Measurements from ENCODE around the gene EHHADH. TPM values are rescaled to one million over a fixed set of nuclear protein-coding genes. Genes with fewer than 3 reads are reported as not detected.

The EHHADH gene
- total and polyA plus RNA-seq, 2 experiments from 2014 or later: 2.7 to 3.1 TPM

DNA sequence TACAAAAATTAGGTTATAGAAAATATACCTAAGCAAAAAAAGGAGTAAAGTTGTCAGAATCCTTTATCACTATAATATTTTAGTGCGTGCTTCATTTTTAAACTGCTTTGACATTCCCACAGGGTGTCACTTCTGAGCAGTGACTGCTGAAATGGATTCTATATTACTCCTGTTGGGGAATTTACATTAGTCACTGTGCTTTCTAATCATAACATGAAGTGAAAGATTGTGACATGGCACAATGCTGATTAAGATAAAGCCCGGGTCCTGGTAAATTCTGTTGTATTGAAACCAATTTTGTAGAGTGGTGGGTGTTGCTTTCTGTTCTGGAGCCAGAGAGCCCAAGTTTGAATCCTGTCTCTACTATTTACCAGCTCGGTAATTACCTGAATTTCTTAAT is 36.4 kb upstream of the EHHADH start:
- no peaks in the 10 kb centered on the region for H3K9me2 ChIP-seq (ENCODE audit: insufficient read depth)
- TF ChIP-seq EZH2phosphoT487 (IDR thresholded peaks at IDR 0.05; ENCODE audit: insufficient read depth, low read depth) (no peak), EZH2 (IDR thresholded peaks at IDR 0.05; ENCODE audit: insufficient read depth, poor library complexity, severe bottlenecking) (no peak)
- no peak overlapping the region for H2AFZ ChIP-seq
- no peaks in the 10 kb centered on the region for H3F3A ChIP-seq (ENCODE audit: insufficient read depth)
- 94 to 97% methylated on average over 3 of the region's 3 CpGs for WGBS, 2 experiments (ENCODE audit: low coverage in 1 of 2, low lambda C conversion rate in 2 of 2, missing lambda C conversion rate in 2 of 2)
- no peak for DNase-seq
- H3K4me3 ChIP-seq: no peak overlapping the region
- 0 out of 2 replicates have a peak, but pooled peaks cover 6% of the 10 kb centered on the region for H3K79me2 ChIP-seq (ENCODE audit: insufficient read depth)
- no peaks in the 10 kb centered on the region for H3K9me3 ChIP-seq (ENCODE audit: low read depth)
- 0 out of 2 replicates have a peak, but pooled peaks cover 6% of the 10 kb centered on the region for H3K36me3 ChIP-seq (ENCODE audit: low read depth)
- H3K27ac ChIP-seq: no peak overlapping the region
- in situ Hi-C loops (cut with MboI): no loop called here
- no peaks in the 10 kb centered on the region for H4K20me1 ChIP-seq (ENCODE audit: insufficient read depth)
- no peak overlapping the region for H3K9ac ChIP-seq
- H3K4me1 ChIP-seq (ENCODE audit: insufficient read depth): no peaks in the 10 kb centered on the region
- H3K4me2 ChIP-seq (ENCODE audit: unreplicated experiment): no peak overlapping the region
- no peaks in the 10 kb centered on the region for H3K27me3 ChIP-seq (replicated peaks; ENCODE audit: insufficient read depth)

DNA sequence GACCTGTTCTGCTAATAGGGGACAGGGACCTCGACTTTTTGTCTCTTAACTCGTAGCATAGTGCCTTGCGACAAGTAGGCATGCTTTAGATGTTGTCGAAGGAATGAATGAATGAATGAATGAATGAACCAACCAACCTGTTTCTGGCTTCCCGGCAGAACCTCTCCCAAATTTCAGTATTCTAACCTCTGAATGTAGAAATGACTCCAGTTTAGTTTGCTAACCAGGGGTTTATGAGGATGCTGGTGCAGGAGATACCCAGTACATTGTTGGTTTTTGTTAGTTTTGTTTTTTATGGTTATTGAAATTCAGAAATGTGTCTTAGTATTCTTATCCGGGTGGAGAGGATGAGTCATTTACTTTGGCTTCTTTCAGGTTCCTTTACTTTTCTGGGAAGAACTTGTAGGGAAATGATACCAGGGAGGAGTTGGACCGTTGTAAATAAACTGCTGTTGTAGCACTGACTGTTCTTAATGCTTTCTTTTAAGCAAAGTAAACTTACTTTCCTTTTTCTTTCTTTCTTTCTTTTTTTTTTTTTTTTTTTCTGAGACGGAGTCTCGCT is 29.6 kb upstream of the EHHADH start:
- DNase-seq: peak; percentile 32
- Histone ChIP-seq H3K4me3 (peak overlapping the region; percentile 95), H3K4me2 (ENCODE audit: unreplicated experiment) (peak overlapping the region; percentile 98), H3K36me3 (ENCODE audit: low read depth) (0 out of 2 replicates have a peak, but pooled peaks cover 6% of the 10 kb centered on the region), H4K20me1 (ENCODE audit: insufficient read depth) (no peaks in the 10 kb centered on the region), H3K27ac (no peak overlapping the region), H3K9me2 (ENCODE audit: insufficient read depth) (no peaks in the 10 kb centered on the region), H3F3A (ENCODE audit: insufficient read depth) (no peaks in the 10 kb centered on the region; the same call in 1 of the 2 replicates), H3K79me2 (ENCODE audit: insufficient read depth) (peaks cover 27% of the 10 kb centered on the region), H3K4me1 (ENCODE audit: insufficient read depth) (peaks cover 5% of the 10 kb centered on the region; the same call in 1 of the 2 replicates), H3K27me3 (replicated peaks; ENCODE audit: insufficient read depth) (no peaks in the 10 kb centered on the region), H2AFZ (peak overlapping the region; percentile 100), H3K9ac (peak overlapping the region; percentile 76), H3K9me3 (ENCODE audit: low read depth) (no peaks in the 10 kb centered on the region)
- TF ChIP-seq EZH2phosphoT487 (IDR thresholded peaks at IDR 0.05; ENCODE audit: insufficient read depth, low read depth) (no peak), EZH2 (IDR thresholded peaks at IDR 0.05; ENCODE audit: insufficient read depth, poor library complexity, severe bottlenecking) (no peak)
- WGBS, 2 experiments (ENCODE audit: low coverage in 1 of 2, low lambda C conversion rate in 2 of 2, missing lambda C conversion rate in 2 of 2): 64 to 67% methylated on average over 7 to 9 of the region's 9 CpGs
- in situ Hi-C loops (cut with MboI): no loop called here

DNA sequence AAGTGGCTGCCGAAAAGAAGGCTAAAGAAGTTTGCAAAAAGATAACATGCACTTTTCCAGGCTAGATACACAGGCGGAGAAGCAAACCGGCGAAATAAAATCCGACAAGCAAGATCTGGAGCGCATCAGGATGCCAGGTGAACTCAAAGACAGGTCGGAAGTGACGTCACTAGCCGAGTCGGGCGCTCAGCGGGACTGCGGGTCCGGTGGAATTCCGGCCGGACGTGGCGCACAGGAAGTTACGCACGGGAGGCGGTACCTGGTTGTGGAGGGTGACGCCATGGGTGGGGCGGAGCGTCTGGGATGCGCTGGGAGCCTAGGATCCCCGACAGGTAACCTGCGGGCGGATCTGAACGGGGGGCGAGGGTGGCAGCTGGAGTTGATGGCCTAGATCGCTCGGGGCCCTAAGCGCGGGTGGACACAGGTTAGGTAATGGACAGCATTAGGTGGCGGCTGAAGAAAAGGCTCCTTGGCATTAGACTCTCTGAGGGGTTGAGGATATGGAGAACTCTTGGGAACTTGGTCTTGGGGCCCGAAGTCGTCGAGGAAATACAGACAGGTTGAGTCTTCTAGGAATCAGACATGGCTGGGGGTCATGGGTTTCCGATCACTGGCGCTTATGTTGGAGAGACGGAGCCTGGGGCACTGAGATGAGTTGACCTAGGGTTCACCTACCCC is 29.0 kb upstream of the EHHADH start:
- in situ Hi-C loops (cut with MboI): no loop called here
- WGBS, 2 experiments (ENCODE audit: low coverage in 1 of 2, low lambda C conversion rate in 2 of 2, missing lambda C conversion rate in 2 of 2): 1 to 3% methylated on average over 40 to 41 of the region's 41 CpGs
- Histone ChIP-seq H3K79me2 (ENCODE audit: insufficient read depth) (peaks cover 25% of the 10 kb centered on the region), H3K9ac (peak overlapping the region; percentile 76), H3K4me2 (ENCODE audit: unreplicated experiment) (peak overlapping the region; percentile 98), H3F3A (ENCODE audit: insufficient read depth) (no peaks in the 10 kb centered on the region; the same call in 1 of the 2 replicates), H3K27me3 (replicated peaks; ENCODE audit: insufficient read depth) (no peaks in the 10 kb centered on the region), H3K4me1 (ENCODE audit: insufficient read depth) (peaks cover 5% of the 10 kb centered on the region; the same call in 1 of the 2 replicates), H3K9me2 (ENCODE audit: insufficient read depth) (no peaks in the 10 kb centered on the region), H3K4me3 (peak overlapping the region; percentile 95), H4K20me1 (ENCODE audit: insufficient read depth) (no peaks in the 10 kb centered on the region), H3K36me3 (ENCODE audit: low read depth) (0 out of 2 replicates have a peak, but pooled peaks cover 6% of the 10 kb centered on the region), H3K27ac (0 out of 2 replicates have a peak overlapping the region, but pooled peaks have one; percentile 12), H3K9me3 (ENCODE audit: low read depth) (no peaks in the 10 kb centered on the region), H2AFZ (peak overlapping the region; percentile 100)
- peak; percentile 99 for DNase-seq
- TF ChIP-seq EZH2 (IDR thresholded peaks at IDR 0.05; ENCODE audit: insufficient read depth, poor library complexity, severe bottlenecking): no peak

DNA sequence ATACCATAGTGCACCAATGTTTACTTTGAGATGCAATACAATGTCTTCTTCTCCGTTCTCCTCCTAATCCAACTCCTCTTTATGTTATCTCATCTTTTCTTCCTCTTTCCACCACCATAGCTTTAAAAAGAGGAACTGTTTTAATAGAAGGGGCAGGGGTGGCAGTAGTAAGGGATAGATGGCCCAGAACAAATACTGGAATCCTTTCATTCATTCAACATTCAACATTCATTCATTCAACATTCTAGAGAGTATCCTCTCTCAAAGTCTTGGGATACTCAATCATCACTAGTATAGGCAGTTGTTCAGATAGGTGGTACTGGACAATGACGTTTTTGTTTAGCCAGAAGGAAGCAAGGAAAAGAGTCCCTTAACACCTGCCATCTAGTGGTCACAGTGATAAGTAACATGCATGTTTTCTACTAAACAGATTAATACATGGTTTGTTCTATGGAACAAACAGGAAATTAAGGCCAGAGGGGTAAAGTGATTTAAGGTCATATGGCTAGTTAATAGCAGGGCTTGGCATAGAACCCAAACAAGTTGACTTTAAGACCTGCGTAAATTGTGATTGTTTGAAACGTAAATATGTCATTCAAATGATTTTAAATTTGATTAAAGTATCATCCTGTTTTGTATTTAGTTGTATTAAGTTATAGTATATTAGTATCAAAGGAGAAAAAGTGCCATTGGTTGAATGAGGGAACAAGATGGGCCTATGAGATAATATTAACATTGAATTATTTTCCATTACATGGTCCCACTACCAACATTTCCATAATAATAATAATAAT is 26.9 kb upstream of the EHHADH start:
- Histone ChIP-seq H3K4me2 (ENCODE audit: unreplicated experiment) (no peak overlapping the region), H3K4me1 (ENCODE audit: insufficient read depth) (peaks cover 5% of the 10 kb centered on the region; the same call in 1 of the 2 replicates), H4K20me1 (ENCODE audit: insufficient read depth) (no peaks in the 10 kb centered on the region), H3K9ac (no peak overlapping the region), H3K9me3 (ENCODE audit: low read depth) (no peaks in the 10 kb centered on the region), H3K27ac (no peak overlapping the region), H3K9me2 (ENCODE audit: insufficient read depth) (no peaks in the 10 kb centered on the region), H3K4me3 (no peak overlapping the region), H3K36me3 (ENCODE audit: low read depth) (no peaks in the 10 kb centered on the region), H3F3A (ENCODE audit: insufficient read depth) (no peaks in the 10 kb centered on the region; the same call in 1 of the 2 replicates), H2AFZ (peak overlapping the region; percentile 47; the same call in 1 of the 2 replicates), H3K27me3 (replicated peaks; ENCODE audit: insufficient read depth) (no peaks in the 10 kb centered on the region), H3K79me2 (ENCODE audit: insufficient read depth) (peaks cover 23% of the 10 kb centered on the region)
- in situ Hi-C loops (cut with MboI): no loop called here
- DNase-seq: peak; percentile 78
- no peak for TF ChIP-seq EZH2 (IDR thresholded peaks at IDR 0.05; ENCODE audit: insufficient read depth, poor library complexity, severe bottlenecking)
- TF ChIP-seq EZH2phosphoT487 (IDR thresholded peaks at IDR 0.05; ENCODE audit: insufficient read depth, low read depth): no peak
- 29 to 30% methylated on average over 4 of the region's 4 CpGs for WGBS, 2 experiments (ENCODE audit: low coverage in 1 of 2, low lambda C conversion rate in 2 of 2, missing lambda C conversion rate in 2 of 2)

Measured in GM23248 (cell line).